GM12878 (cell line): ENCODE data around the gene ZBTB16. TPM values are rescaled to one million over a fixed set of nuclear protein-coding genes. Genes with fewer than 3 reads are reported as not detected.

Source experiments
- ATAC-seq: fragments of 200-7000 bp; cut with Tn5 transposase; 3 replicates; pipeline ENCODE4 v1.9.1; 2020; ENCODE audit warnings: mild to moderate bottlenecking, moderate library complexity
- BruUV-seq: library from RNA; stranded (reverse); fragments of 400-500 nt; replicated peaks from 2 replicates; lab custom pipeline; 2021; lab: Mats Ljungman, UMichigan
- CTCF ChIA-PET: fragments of 300-600 bp; sonication (Branson Sonifier 250); formaldehyde crosslinking; extraction: SDS; loops from one replicate; lab custom pipeline; 2021; ENCODE audit warnings: inconsistent platforms; lab: Yijun Ruan, JAX
- POLR2A ChIA-PET: fragments of 350-600 bp; formaldehyde crosslinking; extraction: SDS; loops from one replicate; lab custom pipeline; 2021; ENCODE audit warnings: inconsistent platforms; lab: Charles Lee
- RAD21 ChIA-PET: fragments of 300-600 bp; sonication (Branson Sonifier 250); formaldehyde crosslinking; loops from one replicate; lab custom pipeline; 2023; ENCODE audit warnings: antibody characterized with exemption; ENCODE audit not compliant: unreplicated experiment; lab: Charles Lee
- SMC1A ChIA-PET: fragments of 300-600 bp; sonication (Branson Sonifier 250); formaldehyde crosslinking; loops from one replicate; lab custom pipeline; 2023; ENCODE audit not compliant: unreplicated experiment, uncharacterized antibody; lab: Charles Lee
- DNase-seq: peaks from one replicate; pipeline ENCODE4 v3.0.0-alpha.2; 2011; ENCODE audit warnings: low read depth, low spot score
- FAIRE-seq: peaks from 3 replicates; lab custom pipeline; 2011; peaks lifted over from hg19 to GRCh38; lab: Jason Lieb, UNC
- H2AFZ ChIP-seq: 2 replicates; pipeline ENCODE4 v1.6.0; 2011; ENCODE audit warnings: low read depth, low read length, control low read depth; ENCODE audit not compliant: control insufficient read depth
- H3K27ac ChIP-seq: 2 replicates; pipeline ENCODE4 v1.5.1; 2011; ENCODE audit warnings: control low read depth; ENCODE audit not compliant: control insufficient read depth, insufficient read depth
- H3K27me3 ChIP-seq, 2 experiments: replicated peaks in 1 of 2; 2 replicates each; pipeline versions ENCODE4 v1.6.0 to v1.6.1; 2011; ENCODE audit warnings: low read length in 1 of 2; ENCODE audit not compliant: control insufficient read depth in 2 of 2, insufficient read depth in 2 of 2
- H3K36me3 ChIP-seq, 2 experiments: 2 replicates each; pipeline ENCODE4 v1.5.1; 2011; ENCODE audit warnings: low read length in 1 of 2; ENCODE audit not compliant: control insufficient read depth in 2 of 2, insufficient read depth in 2 of 2
- H3K4me1 ChIP-seq: 2 replicates; pipeline ENCODE4 v1.6.1; 2011; ENCODE audit warnings: mild to moderate bottlenecking, low read length, moderate library complexity, mixed read lengths; ENCODE audit not compliant: control insufficient read depth, insufficient read depth
- H3K4me2 ChIP-seq: 2 replicates; pipeline ENCODE4 v1.6.0; 2011; ENCODE audit warnings: control low read depth; ENCODE audit not compliant: control insufficient read depth, insufficient read depth
- H3K4me3 ChIP-seq: fragments of 200-600 bp; sonication (generic); 2 replicates; pipeline ENCODE4 v1.5.1; 2016
- H3K79me2 ChIP-seq: 2 replicates; pipeline ENCODE4 v1.6.0; 2011; ENCODE audit warnings: low read length; ENCODE audit not compliant: control insufficient read depth, insufficient read depth
- H3K9ac ChIP-seq: 2 replicates; pipeline ENCODE4 v1.8.0; 2011; ENCODE audit warnings: low read length, control low read depth, mixed read lengths; ENCODE audit not compliant: control insufficient read depth, insufficient read depth
- H3K9me3 ChIP-seq: replicated peaks from 3 replicates; pipeline ENCODE4 v1.5.1; 2011; ENCODE audit warnings: mild to moderate bottlenecking, low read length; ENCODE audit not compliant: control insufficient read depth, insufficient read depth
- H4K20me1 ChIP-seq: 2 replicates; pipeline ENCODE4 v1.6.0; 2011; ENCODE audit not compliant: control insufficient read depth, insufficient read depth
- CHD4 ChIP-seq: fragments of 200-600 bp; sonication (generic); IDR thresholded peaks from 2 replicates; pipeline ENCODE4 v1.6.1; 2016; ENCODE audit warnings: mild to moderate bottlenecking
- CREM ChIP-seq: IDR thresholded peaks from 2 replicates; pipeline ENCODE4 v1.6.1; 2014; ENCODE audit warnings: antibody characterized with exemption, low read depth
- FOXM1 ChIP-seq: IDR thresholded peaks from 2 replicates; pipeline ENCODE4 v1.6.1; 2012; ENCODE audit warnings: low read depth, mild to moderate bottlenecking, inconsistent platforms, low read length, moderate library complexity
- HDAC2 ChIP-seq: fragments of 200-600 bp; sonication (generic); IDR thresholded peaks from 2 replicates; pipeline ENCODE4 v1.6.1; 2017
- MYC ChIP-seq: IDR thresholded peaks from 2 replicates; pipeline ENCODE4 v1.6.1; 2011; ENCODE audit warnings: mild to moderate bottlenecking, low read length, moderate library complexity, inconsistent platforms; ENCODE audit not compliant: insufficient read depth, insufficient replicate concordance, insufficient read length, severe bottlenecking
- TBL1XR1 ChIP-seq: IDR thresholded peaks from 2 replicates; pipeline ENCODE4 v1.6.1; 2012; ENCODE audit warnings: low read depth, low read length, improper control_type of control experiment
- TCF12 ChIP-seq: IDR thresholded peaks from 2 replicates; pipeline ENCODE4 v1.6.1; 2011; ENCODE audit warnings: low read depth, mild to moderate bottlenecking, low read length
- YY1 ChIP-seq: IDR thresholded peaks from 2 replicates; pipeline ENCODE4 v1.6.1; 2011; ENCODE audit warnings: low read depth, mild to moderate bottlenecking, low read length
- ZNF274 ChIP-seq: IDR thresholded peaks from one replicate; pipeline ENCODE4 v1.8.0; 2011; ENCODE audit not compliant: insufficient read length, insufficient read depth
- ZNF592 ChIP-seq: fragments of 450-650 bp; IDR thresholded peaks from 2 replicates; pipeline ENCODE4 v1.6.1; 2017; ENCODE audit warnings: mild to moderate bottlenecking, moderate library complexity
- WGBS: methylation state at CpG from one replicate; pipeline ENCODE4 v1.1.6; 2016; ENCODE audit warnings: low lambda C conversion rate; ENCODE audit not compliant: insufficient replicate concordance, insufficient coverage; ENCODE audit errors: missing lambda C conversion rate; 5-methylcytosine and 5-hydroxymethylcytosine counted together
- in situ Hi-C: fragments of 300-500 bp; cut with MboI; formaldehyde crosslinking; loops from 9 replicates; pipeline ENCODE4 v1.14.3; 2018; ENCODE audit warnings: mixed read lengths
- intact Hi-C: fragments of 100-400 bp; cut with micrococcal nuclease; formaldehyde crosslinking; loops from one replicate; pipeline ENCODE4 v1.14.2; 2022; ENCODE audit not compliant: unreplicated experiment
- polyA plus RNA-seq, 11 experiments: library from polyadenylated mRNA; depleted of rRNA in 4 of 11; unstranded in 6 of 11; stranded (reverse) in 5 of 11; fragments of >200 nt; fragmentation: Nextera tagmentation in 4 of 11; fragmentation: Illumina TruSeq in 1 of 11; extraction: Ambion mirVana in 4 of 11; extraction: Trizol in 1 of 11; gene quantifications; 1 replicate in 1 of 11; 2 replicates in 10 of 11; pipeline versions ENCODE4 v1.2.1 to v1.2.3, GENCODE V29; 2011 to 2016; ENCODE audit warnings: inconsistent platforms in 2 of 11, missing spikeins in 2 of 11, low read depth in 1 of 11
- total RNA-seq, 4 experiments: library from RNA; depleted of rRNA in 3 of 4; stranded (reverse); fragments of >200 nt in 3 of 4; fragmentation: Illumina TruSeq in 1 of 4; extraction: Trizol in 1 of 4; gene quantifications; 2 replicates each; pipeline versions ENCODE4 v1.2.1 to v1.2.3, GENCODE V29; 2013 to 2021
- TF ChIP-seq, protein P1 (sequence below): fragments of 450-650 bp; IDR thresholded peaks from 2 replicates; pipeline ENCODE4 v1.6.1; 2016; ENCODE audit warnings: mild to moderate bottlenecking, moderate library complexity, borderline replicate concordance
- TF ChIP-seq, protein P2 (sequence below): IDR thresholded peaks from 2 replicates; pipeline ENCODE4 v1.6.1; 2012; ENCODE audit warnings: low read length, inconsistent platforms

Gene ZBTB16
- total and polyA plus RNA-seq, 10 of the 15 experiments (the other 5 are each of a cell fraction or from before 2014, with no cell fraction given) = 0.38 TPM; not detected in 9

- Histone ChIP-seq H3K4me2 (no peak overlapping the region), H3K36me3 (no peaks in the 10 kb centered on the region), H4K20me1 (no peaks in the 10 kb centered on the region), H3K9ac (no peak overlapping the region), H2AFZ (no peak overlapping the region), H3K9me3 (no peaks in the 10 kb centered on the region), H3K79me2 (no peaks in the 10 kb centered on the region), H3K27ac (no peak overlapping the region), H3K27me3 (peaks cover 1 to 9% of the 10 kb centered on the region in 2 experiments; a peak in 1 of 4 replicates), H3K4me3 (no peak overlapping the region), H3K4me1 (no peaks in the 10 kb centered on the region)
- DNase-seq = no peak
- FAIRE-seq = no peak
- POLR2A ChIA-PET = no interaction called here
- BruUV-seq = no TSS peak
- ATAC-seq = no peak
- in situ Hi-C loops (no loop called here), intact Hi-C loops (no loop called here)
- SMC1A ChIA-PET = no interaction called here
- RAD21 ChIA-PET = no interaction called here
- CTCF ChIA-PET = no interaction called here
- 9% methylated on average over 12 of the region's 12 CpGs for WGBS
- TF ChIP-seq CHD4 (no peak), YY1 (no peak), TBL1XR1 (no peak), FOXM1 (no peak), CREM (no peak), ZNF592 (no peak), MYC (no peak), ZNF274 (no peak), HDAC2 (no peak), TCF12 (no peak)
- TF ChIP-seq, protein P1, sequence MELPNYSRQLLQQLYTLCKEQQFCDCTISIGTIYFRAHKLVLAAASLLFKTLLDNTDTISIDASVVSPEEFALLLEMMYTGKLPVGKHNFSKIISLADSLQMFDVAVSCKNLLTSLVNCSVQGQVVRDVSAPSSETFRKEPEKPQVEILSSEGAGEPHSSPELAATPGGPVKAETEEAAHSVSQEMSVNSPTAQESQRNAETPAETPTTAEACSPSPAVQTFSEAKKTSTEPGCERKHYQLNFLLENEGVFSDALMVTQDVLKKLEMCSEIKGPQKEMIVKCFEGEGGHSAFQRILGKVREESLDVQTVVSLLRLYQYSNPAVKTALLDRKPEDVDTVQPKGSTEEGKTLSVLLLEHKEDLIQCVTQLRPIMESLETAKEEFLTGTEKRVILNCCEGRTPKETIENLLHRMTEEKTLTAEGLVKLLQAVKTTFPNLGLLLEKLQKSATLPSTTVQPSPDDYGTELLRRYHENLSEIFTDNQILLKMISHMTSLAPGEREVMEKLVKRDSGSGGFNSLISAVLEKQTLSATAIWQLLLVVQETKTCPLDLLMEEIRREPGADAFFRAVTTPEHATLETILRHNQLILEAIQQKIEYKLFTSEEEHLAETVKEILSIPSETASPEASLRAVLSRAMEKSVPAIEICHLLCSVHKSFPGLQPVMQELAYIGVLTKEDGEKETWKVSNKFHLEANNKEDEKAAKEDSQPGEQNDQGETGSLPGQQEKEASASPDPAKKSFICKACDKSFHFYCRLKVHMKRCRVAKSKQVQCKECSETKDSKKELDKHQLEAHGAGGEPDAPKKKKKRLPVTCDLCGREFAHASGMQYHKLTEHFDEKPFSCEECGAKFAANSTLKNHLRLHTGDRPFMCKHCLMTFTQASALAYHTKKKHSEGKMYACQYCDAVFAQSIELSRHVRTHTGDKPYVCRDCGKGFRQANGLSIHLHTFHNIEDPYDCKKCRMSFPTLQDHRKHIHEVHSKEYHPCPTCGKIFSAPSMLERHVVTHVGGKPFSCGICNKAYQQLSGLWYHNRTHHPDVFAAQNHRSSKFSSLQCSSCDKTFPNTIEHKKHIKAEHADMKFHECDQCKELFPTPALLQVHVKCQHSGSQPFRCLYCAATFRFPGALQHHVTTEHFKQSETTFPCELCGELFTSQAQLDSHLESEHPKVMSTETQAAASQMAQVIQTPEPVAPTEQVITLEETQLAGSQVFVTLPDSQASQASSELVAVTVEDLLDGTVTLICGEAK = no peak
- TF ChIP-seq, protein P2, sequence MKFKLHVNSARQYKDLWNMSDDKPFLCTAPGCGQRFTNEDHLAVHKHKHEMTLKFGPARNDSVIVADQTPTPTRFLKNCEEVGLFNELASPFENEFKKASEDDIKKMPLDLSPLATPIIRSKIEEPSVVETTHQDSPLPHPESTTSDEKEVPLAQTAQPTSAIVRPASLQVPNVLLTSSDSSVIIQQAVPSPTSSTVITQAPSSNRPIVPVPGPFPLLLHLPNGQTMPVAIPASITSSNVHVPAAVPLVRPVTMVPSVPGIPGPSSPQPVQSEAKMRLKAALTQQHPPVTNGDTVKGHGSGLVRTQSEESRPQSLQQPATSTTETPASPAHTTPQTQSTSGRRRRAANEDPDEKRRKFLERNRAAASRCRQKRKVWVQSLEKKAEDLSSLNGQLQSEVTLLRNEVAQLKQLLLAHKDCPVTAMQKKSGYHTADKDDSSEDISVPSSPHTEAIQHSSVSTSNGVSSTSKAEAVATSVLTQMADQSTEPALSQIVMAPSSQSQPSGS = no peak
Observed at GRCh38 chr11:114110952-114111947, 51.7 kb downstream of the ZBTB16 start.
